ENCODE results near the gene GPRC5C. TPM values are rescaled to one million over a fixed set of nuclear protein-coding genes. Genes with fewer than 3 reads are reported as not detected.
"Not testable (repeated sequence)": the region's sequence is repeated elsewhere in the genome, so short reads cannot be mapped to it uniquely, and the experiment has no call there.

Gene GPRC5C
- total RNA-seq, 1 donor from 2014 or later: 2.3 TPM

DNA sequence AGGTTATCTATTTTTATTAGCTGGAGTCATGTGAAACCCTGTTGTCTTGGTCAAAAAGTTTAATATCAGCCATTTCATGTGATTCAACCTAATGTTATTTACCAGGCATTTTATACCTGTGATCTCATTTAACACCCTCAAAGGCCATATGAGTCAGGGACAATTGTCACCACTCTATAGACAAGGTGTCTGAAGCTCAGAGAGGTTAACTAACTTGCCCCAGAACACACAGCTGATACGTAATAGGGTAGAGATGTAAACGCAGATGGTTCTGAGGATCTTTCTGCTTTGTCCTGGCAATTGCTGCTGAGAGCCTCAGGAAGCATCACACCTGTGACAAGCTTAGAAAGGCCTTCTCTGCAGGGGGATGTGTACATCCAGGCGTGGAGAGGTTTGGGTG, 39.5 kb downstream of the GPRC5C start:
- DNase-seq (ENCODE audit: low read depth in 2 of 2): no peak

DNA sequence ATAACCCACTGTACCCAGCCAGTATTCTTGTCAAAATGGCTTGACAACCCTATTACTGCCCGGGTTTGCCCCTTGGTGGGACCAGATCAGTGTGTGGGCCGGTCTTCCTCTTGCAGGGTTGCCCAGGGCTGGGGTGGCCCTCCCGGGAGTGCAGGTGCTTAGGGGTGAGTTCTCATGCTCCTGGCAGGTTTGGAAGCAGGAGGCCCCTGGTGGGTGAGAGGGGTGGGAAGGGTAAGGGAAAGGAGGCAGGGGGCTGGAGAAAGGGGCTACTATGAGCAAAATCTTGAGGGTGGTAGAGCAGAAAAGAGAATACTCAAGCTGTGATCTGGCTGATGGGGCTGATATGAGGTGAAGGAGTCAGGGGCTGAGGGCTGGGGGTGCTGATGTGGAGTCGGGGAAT, 41.0 kb downstream of the GPRC5C start:
- DNase-seq (ENCODE audit: low read depth in 2 of 2): no peak

DNA sequence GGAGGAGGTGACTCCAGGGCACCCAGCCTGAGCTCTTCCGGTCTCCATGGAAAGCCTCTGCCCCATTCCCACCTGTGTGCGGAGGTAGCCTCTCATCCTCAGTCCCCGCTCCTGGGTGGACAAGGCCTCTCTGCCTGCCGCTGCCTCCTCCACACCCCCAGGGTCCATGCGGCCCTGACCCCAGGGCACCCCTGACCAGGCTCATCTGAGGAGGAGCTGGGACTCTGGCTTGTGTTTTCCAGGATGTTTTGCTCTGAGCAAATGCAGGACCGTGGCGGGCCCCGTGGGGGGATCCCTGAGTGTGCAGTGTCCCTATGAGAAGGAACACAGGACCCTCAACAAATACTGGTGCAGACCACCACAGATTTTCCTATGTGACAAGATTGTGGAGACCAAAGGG, 41.4 kb downstream of the GPRC5C start:
- no peak for DNase-seq (ENCODE audit: low read depth in 2 of 2)

DNA sequence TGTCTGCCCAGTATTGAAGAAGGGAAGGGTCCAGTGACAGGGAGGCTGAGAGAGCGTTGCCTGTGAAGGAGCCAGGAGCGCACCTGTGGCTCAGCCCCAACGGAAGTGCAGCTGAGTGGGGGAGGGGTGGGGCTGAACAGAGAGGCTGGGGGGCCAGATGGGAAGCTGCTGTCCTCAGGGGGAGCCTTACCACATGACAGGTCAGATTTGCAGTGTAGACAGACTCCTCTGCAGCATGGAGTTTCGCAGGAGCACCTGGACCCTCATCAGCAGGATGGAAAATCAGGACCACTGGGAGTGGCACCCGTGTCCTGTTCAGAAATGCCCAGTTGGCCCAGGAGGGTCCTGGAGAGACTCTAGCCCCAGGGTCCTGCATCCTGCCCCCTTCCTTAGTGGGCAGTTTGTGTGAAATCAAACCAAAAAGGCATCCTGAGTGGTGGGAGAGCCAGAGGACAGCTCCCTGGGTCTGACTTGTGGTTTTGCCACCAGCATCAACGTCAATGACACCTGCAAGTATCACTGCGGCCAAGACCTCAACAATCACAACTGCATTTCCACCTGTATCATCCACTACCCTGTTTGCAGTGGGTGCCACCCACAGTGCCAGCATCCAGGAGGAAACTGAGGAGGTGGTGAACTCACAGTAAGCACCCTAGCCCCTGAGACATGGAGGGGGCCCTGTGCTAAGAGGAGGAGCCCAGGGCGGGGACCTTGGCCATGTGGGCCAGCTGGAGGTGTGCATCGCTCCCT, 42.3 kb downstream of the GPRC5C start:
- no peak for DNase-seq (ENCODE audit: low read depth in 2 of 2)

DNA sequence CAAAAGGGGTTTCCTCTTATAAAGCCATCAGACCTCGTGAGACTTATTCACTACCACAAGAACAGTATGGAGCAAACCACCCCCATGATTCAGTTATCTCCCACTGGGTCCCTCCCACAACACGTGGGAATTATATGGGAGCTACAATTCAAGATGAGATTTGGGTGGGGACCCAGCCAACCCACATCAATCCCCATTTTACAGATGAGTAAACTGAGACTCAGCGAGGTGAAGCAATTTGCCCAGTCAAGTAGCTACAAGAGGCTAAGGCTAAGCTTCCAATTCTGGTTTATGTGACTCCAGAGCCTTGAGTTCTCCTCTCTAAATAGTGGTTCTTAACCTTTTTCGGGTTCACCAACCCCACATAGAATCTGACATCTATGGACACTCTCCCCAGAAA, 43.3 kb downstream of the GPRC5C start:
- DNase-seq (ENCODE audit: low read depth in 2 of 2): no peak

DNA sequence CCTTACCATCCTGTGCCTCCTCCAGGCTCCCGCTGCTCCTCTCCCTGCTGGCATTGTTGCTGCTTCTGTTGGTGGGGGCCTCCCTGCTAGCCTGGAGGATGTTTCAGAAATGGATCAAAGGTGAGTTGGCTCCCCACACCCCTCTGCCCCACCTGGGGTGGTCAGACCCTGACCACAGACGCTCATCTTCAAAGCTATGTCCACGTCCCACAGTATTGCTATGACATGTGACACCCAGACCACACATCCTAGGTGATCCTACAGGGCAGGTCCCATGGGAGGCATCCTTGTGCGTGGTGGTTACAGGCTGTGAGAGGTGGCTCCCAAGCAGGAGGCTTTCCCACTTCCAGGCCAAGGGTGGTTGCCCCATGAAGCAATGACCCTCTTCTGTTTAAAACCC, 45.5 kb downstream of the GPRC5C start:
- no peak for DNase-seq (ENCODE audit: low read depth in 2 of 2)

DNA sequence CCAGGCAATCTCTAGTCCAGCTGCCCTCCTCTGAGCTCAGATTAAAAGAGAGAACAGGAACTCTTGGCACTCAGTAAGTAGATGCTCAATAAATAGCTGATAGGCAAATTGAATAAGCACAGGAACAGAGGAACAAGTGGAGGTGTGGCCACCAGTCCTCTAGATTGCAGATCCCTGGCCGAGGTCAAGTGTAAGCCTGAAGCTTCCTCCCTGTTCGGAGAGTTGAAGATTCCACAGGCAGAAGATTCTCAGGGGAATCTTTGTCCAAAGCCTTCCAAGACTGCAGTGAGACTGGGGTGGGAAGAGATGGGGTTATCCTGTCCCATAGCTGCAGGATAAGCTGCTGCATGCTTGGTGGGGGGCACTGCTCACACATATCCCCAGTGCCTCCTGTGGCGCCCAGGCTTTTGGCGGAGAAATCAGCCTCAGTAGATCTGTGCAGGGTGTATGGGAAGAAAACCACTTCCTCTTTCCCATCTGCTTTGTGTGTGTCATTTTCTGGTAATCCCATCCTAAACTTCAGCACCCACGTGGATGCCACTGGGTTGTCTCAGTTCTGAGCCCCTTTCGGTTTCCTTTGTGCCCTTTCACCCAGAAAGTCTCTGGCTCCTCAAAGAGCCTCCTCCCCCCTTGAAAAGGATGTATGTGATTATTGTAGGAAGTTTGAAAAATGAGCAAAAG, 46.7 kb downstream of the GPRC5C start:
- DNase-seq (ENCODE audit: low read depth in 2 of 2): no peak

DNA sequence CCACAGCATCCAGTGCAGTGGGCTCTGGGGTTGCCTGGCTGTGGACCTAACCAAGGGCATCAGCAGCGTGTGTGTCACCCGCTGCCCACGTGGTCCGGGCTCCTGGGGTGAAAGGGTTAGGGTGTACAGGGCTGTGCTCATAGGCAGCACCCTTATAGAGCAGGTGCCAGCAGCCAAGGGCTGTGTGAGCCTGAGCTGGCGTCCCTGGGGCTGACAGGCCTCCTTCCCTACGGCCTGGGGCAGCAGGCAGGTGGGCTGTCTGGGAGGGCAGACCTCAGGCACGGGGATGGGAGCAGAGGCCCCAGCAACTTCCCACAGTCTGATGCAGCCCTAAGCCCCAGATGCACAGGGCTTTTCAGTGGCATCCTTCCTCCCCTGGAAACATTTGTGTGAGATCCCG, 48.4 kb downstream of the GPRC5C start:
- DNase-seq (ENCODE audit: low read depth in 2 of 2): no peak

DNA sequence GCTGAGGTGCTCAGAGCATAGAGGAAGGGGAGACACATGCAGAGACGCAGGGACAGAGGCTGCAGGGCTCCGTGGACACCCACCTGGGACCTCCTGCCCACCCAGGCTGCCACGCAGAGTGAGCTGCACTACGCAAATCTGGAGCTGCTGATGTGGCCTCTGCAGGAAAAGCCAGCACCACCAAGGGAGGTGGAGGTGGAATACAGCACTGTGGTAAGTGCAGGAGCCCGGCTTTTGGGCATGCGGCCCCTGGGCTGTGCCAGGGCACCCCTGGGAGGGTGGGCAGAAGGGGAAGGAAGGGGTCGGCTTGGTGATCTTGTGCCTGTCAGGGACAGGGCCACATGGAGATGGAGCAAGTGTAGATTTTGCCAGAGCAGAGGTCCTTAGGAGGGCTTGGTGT, 49.7 kb downstream of the GPRC5C start:
- DNase-seq (ENCODE audit: low read depth in 2 of 2): no peak

DNA sequence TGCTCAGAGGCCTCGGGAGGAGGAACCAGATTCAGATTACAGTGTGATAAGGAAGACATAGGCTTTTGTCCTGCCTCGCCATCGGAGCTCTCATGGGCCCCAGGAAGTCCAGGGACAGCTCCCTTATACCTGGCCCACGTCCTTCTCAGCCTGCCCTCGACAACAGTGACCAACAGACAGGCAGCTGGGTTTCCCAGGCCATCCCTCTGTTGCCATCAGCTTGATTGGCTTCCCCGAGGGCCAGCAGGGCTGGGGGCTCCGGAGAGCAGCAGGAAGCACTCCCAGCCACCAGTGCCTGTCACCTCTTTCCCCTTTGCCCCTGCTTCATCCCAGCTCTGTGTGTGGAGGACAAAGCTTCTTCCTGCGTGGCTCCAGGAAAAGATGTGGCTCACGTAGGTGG, 52.2 kb downstream of the GPRC5C start:
- no peak for DNase-seq (ENCODE audit: low read depth in 2 of 2)

DNA sequence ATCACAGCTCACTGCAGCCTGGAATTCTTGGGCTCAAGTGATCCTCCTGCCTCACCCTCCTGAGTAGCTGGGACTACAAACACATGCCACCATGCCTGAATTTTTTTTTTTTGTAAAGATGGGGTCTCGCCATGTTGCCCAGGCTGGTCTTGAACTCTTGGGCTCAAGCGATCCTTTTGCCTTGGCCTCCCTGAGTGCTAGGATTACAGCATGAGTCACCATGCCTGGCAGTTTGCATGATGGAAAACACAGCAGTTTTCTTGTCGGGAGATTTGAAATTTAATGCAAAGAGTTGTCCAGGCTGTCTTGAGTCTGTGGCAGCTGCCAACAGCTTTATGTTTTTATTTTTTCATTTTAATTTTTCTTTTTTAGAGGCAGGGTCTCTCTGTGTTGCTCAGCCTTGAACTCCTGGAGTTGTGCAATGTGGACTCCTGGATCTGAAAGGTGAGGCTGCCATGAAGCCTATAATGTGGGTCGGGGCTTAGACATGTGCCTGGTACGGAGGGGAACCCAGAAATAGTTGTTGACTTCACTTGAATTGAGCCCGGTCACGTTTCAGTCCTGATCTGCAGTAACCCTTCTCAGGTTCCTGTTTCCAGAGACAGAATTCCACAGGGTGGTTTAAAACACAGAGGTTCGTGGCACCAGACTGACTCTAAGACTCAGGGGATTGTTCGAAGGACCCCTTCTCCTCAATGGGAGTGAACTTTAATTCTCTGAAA, 53.3 kb downstream of the GPRC5C start:
- DNase-seq (ENCODE audit: low read depth in 2 of 2): no peak

DNA sequence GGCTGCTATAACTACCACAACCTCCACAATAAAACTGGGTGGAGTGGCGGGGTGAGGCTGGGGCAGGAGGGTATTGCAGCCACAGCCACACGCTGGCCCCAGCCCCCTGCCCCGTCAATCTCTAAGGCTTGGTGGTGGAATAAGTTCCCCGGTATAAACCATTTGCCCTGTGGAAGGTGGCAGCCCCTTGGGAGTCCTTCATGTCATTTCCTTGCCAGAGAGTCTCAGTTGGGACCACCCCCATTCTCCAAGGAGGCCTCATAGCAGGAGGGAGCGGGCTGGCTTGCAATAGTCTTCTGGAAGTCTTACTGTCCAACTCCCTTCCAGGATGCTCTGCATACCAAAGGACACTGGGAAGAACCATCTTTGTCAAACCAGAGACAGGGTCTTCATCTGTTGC, 54.0 kb downstream of the GPRC5C start:
- DNase-seq (ENCODE audit: low read depth in 2 of 2): no peak

DNA sequence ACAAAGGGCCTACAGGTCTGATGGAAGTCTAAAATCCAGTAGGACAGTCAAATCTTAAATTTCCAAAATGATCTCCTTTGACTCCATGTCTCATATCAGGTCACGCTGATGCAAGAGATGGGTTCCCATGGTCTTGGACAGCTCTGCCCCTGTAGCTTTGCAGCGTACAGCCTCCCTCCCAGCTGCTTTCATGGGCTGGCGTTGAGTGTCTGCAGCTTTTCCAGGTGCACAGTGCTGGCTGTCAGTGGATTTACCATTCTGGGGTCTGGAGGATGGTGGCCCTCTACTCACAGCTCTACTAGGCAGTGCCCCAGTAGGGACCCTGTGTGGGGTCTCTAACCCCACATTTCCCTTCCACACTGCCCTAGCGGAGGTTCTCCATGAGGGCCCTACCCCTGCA, 56.4 kb downstream of the GPRC5C start:
- DNase-seq (ENCODE audit: low read depth in 2 of 2): not testable (repeated sequence)

DNA sequence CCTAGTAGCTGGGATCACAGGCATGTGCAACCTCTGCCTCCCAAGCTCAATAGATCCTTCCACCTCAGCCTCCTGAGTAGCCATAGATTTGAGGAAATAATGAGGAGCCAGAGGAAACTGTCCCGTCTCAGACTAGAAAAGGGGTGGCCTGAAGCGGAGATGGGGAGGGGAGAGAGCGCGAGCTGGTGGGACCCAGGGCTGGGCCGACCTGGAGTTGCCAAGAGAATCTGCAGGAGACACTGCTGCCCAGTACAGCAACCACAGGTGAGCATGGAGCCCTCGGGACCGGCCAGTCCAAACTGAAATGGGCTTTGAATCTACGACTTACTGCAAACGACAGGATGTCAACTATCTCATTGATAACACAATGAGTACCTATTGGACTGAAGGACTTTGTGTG, 58.8 kb downstream of the GPRC5C start:
- no peak for DNase-seq (ENCODE audit: low read depth in 2 of 2)

DNA sequence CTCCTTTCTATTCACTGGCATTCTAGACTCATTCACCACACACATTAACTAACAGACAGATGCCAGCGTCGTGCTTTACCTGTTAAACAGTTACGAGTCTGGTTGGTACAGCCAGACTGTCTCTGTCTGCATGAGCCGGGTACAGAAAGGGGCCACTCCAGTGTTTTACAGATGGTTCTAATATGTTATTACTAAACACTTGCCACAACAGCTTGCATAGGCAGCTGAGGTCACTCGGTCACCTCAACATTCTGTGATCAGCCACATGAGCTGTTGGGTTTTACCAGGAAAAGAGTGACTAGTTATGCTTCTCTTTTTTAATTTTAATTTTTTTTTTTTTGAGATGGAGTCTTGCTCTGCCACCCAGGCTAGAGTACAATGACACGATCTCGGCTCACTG, 59.7 kb downstream of the GPRC5C start:
- DNase-seq (ENCODE audit: low read depth in 2 of 2): no peak

DNA sequence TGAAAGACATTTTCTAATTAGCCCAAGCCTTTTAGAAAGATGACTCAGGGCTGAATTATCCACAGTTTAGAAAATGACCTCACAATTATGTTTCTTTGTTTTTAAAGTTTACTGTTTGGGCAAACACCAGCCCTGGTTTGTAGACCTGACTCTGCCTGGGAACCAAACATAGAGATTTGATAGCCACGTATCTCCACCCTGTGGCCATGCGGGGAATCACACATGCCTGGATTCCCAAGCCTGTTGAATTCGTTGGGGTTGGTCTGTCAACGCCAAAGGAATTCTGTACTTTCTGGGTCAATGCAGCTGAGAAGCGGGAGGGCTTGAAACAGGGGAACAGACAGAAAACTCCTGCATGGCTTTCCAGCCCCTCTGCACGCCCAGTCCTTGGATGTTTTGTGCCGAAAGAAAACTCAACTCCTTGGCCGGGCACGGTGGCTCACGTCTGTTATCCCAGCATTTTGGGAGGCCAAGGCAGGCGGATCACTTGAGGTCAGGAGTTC, 61.5 kb downstream of the GPRC5C start:
- DNase-seq (ENCODE audit: low read depth in 2 of 2): peak; percentile 35 to 59

Other genes starting within 250 kb of the GPRC5C start
- 1,518 and 2,766 TPM in 2 replicates for gene RPL38, start 228.4 kb upstream of the GPRC5C start, total RNA-seq
- 0.51 and 0.90 TPM in 2 replicates for gene TTYH2, start 218.5 kb upstream of the GPRC5C start, total RNA-seq
- gene DNAI2, start 157.9 kb upstream of the GPRC5C start, total RNA-seq: 0.13 TPM in 1 of 2 replicates, not detected in the other
- 1.5 and 1.8 TPM in 2 replicates for gene KIF19, start 105.9 kb upstream of the GPRC5C start, total RNA-seq
- not detected in 2 replicates for gene BTBD17, start 70.2 kb upstream of the GPRC5C start, total RNA-seq
- 0.13 TPM in 1 of 2 replicates, not detected in the other for gene GPR142, start 64.6 kb upstream of the GPRC5C start, total RNA-seq
- not detected in 2 replicates for gene CD300A, start 34.5 kb downstream of the GPRC5C start, total RNA-seq
- not detected in 2 replicates for gene CD300LB, start 99.4 kb downstream of the GPRC5C start, total RNA-seq
- not detected in 2 replicates for gene CD300C, start 114.0 kb downstream of the GPRC5C start, total RNA-seq
- not detected in 2 replicates for gene CD300H, start 135.4 kb downstream of the GPRC5C start, total RNA-seq
- not detected in 2 replicates for gene CD300LD, start 160.2 kb downstream of the GPRC5C start, total RNA-seq
- gene CD300E, start 191.7 kb downstream of the GPRC5C start, total RNA-seq: not detected in 2 replicates

Measured in dermis microvascular lymphatic vessel endothelial cell (primary cell).